Stimulated activated CD4-positive, alpha-beta T cell treated with anti-CD3 and anti-CD28 coated beads, Interleukin-4, amount 100 ng/mL, for 4 hours (primary cell): ENCODE measurements around the gene LRP8.
A peak's percentile ranks its signal among the peaks of the same experiment; 100 is the strongest.

ENCODE experiments used
- DNase-seq, 2 experiments: peaks; one replicate each; pipeline ENCODE4 v3.0.0-alpha.2; 2020

Gene LRP8

DNA sequence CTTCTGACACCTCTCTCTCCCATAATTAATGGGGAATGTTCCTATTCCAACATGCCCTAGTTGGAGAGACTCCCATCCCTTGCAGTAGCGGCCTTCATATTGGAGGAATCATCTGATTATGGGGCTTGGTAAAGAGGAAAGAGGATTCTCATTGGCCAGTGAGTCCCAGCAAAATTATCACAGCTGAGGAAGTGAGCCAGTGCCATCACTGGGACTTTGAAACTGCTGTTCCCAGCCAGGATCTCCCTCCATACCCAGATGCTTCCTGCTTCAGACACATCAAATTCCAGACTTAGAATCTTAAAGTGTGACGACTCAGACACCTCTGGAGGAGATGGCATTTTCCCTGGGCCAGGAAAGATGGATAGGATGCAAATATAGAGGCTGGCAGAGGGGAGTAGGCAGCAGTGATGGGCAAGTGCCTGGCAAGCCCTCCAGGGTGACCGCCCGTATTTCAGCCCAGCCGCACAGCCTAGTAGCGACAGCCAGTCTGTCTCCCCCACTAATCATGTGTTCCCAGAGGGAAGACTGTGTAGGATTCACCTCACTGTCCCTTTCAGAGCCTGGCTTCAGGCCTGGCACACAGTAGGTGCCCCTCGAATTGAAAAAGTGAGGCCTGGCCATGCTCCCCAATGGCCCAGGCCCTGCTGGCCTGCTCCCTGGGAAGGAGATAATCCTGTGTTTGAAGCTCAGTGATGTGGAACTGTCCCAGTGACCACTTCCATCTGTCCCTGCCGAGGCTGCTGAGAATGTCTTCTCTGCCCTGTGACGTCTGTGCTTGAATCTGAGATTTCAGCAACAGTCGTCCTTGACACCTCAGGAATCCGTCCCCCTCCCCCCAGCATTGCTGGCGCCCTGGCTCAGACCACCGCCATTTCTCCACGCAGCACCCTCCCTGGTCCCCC lies 48.3 kb downstream of the LRP8 start:
- DNase-seq: no peak

DNA sequence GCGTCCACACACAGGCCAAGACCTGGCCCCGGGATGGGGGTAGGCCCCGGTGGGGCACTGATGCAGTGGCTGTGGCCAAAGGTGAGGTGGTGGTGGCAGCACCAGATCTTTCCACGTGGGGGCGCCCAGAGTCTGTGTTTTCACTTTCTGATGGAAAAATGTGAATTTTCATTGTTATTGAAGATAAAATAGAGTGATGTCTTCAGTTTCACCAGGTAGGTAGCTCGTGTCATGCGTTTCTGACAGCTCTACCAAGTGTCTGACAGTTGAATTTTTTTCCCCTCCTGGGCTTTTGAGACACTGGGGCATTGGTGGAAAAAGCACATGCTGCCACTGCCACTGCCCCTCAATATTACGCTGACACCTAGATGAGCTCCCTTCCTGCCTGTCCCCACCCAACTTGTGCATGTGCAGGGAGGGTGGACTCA lies 49.6 kb downstream of the LRP8 start:
- DNase-seq: peak; percentile 54 to 73

DNA sequence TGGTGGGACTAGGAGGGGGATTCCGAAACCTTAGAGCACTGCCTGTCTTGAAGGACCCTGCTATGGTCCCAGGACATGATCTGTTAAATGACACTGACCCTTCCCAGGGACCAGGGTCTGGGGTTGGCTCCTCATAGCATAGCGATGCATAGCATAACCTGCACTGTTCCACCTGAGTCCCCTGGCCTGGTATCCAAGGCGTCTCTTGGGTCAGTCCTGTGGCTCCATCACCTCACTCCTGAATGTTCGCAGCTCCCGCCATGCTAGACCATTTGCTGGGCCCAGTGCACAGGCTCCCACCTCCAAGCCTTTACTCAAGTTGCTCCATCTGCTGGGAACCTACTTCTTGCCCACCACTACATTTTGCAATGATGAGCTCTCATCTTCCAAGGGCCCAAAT lies 50.5 kb downstream of the LRP8 start:
- no peak for DNase-seq

DNA sequence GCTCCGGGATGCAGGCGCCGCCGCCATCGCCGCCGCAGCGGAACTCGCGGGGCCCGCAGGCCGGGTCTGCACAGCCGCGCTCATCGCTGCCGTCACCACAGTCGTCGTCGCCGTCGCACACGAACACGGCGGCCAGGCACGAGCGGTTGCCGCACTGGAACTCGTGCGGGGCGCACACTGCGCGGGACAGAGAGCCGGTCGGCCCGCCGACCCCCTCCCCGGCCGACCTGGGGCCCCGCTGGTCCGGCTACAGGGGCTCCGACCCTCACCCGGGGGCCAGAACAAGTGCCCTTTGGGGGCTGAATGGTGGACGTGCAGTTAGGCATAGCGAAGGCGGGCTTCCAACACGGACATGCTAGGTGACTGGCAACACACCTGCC lies 51.0 kb downstream of the LRP8 start:
- DNase-seq: no peak

DNA sequence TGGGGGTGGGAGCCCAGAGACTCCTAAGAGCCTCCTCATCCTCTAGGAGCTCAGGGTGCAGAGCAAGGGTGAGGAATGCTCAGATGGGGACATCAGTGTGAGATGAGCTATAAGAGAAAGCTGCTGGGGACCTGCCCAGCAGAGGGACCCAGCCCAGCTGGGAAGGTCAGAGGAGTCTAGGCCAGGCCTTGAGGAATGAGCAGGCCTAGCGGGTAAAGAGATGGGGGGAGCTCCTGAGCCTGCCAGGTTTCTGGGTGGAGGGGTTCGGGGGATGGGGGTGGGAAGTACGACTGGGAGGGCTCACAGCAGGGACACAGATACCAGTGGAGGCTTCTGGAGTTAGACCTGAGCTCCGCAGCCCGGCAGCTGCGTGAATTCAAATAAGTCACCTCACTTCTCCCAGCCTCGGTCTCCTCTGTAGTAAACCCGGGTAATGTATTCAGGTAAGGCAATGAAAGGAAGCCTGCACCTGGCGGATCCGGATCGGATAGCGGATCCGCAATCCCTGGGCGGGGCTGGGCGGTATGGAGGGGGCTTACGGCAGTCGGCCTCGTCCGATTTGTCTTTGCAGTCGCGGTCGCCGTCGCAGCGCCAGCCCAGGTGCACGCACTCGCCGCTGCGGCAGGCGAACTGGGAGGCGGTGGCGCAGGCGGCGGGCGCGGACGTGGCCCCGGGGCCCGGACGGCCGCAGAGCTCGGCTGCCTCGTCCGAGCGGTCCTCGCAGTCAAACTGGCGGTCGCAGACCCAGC lies 51.5 kb downstream of the LRP8 start:
- DNase-seq: no peak

DNA sequence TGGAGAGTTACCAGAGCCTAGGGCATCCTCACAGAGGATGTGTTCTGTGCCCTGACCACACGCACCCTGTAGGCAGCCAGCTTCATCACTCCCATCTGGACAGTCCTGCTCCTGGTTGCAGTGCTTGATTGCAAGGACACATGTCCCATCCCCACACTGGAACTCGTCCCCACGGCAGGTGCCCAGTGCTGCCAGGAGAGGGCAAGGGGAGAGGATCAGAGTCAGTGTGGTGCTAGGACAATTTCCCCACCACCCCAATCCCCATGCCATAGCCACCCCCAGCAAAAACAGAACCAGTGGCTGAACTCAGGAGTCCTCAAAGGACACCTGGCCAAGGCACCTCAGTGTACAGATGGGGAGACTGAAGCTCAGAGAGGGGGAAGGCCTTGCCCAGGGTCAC lies 52.3 kb downstream of the LRP8 start:
- no peak for DNase-seq

DNA sequence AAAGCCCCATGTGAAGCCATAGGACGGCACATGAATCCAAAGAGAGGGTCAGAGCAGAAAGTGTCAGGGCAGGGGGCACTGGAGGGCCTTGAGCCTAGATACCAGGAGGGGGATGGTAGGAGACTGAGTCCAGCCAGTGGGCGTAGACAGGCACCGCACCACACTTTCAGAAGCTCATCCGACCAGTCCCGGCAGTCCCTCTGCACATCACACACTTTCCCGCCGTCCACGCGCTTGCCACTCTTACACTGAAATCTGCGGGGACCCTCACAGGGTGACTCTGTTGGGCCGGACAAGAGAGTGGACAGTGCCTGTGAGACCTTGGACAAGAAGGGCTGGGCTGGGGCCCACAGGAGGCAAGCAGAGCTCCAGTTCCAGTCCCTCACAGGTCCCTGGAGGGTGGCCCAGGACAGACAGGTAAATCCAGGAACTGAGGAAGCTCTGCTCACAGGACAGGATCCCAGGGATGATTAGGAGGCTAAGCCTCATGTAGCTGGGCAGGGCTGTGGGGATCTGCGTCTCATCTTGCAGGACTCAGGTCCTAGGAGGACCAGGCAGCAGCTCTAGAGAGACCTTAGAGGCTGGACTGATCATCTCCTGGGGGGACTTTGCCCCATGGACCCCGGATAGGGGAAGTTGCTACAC lies 53.2 kb downstream of the LRP8 start:
- DNase-seq: no peak

DNA sequence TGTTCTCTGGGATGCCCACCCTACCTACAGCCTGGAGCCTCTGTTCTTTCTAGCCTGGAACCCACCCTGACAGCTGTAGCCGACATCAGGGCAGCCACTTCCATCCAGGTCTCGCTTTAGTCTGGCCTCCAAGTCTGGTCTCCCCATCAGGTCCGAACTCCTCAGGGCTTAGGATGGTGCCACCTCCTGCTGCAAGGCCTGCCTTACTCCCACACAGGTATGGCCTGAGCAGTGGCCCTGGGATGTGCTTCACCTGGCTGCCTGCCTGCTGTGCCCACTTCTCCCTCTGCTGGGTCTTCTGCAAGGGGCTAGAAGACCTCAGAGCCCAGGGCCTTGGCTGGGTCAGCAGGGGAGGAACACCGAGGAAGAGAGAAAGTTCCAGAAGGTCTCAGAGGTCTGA lies 53.8 kb downstream of the LRP8 start:
- DNase-seq: no peak

DNA sequence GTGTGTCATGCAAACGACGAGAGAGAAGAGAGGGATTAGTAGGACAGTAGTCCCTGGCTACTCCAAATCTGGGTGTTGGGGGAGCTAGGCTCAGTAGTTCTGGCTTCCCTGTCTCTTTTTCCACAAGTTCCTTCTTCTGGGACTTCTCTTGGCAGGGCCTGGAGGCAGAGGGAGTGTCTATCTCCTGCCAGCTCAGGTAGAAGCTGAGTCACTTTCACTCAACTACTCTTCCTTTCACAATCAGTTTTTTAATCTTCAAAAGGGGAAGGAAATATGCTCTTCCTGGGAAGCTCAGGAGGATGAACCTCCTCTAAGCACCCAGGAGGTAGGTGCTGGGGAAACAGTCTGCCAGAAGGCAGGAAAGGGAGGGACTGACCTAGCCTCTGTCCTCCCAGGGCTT lies 54.3 kb downstream of the LRP8 start:
- no peak for DNase-seq

DNA sequence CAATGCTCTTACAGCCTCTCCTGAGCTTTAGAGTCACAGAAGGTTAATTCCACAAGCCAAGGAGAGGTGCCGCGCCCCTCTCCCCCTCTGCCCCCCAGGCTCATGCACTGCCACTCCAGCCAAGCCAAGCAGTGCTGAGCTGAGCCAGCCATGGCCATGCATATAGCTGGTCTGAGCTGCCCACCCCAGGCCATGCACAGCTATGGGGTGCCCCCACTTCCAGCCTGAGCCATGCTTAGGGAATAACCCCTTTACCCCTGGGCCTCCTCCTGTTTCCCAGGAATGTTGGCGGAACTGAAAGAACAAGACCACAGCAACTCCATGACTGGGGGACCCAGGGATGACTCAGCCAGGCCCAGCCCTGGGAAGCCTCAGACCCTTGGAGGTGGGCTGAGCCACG lies 55.5 kb downstream of the LRP8 start:
- no peak for DNase-seq

DNA sequence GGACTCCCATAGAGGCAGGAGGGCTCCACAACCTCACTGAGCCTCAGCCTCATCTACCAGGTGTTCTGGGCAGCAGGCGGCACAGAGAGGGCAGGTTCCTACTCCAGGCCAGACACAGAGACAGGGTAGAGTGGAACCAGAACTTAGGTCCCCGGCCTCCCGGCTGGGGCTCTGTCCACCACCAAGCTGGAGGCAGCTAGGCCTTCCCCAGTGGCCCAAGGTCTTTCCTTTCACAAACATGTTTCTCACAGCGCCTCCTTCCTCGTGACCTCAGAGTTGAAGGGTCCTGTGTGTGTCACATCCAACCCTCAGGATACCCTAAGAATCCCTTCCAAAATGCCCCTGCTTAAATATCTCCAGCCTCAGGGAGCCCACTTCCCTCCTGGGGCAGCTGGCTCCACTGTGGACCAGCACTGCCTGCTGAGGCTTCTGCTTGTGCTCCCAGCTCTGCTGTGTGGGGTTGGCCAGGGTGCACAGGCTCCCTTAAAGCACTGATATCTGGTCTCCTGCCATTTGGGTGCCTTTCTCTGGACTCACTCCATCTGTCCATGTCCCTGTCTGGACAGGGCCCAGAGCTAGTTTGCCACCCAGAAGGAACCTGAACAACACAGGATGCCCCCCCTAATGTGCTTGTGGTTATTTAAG lies 56.3 kb downstream of the LRP8 start:
- no peak for DNase-seq

DNA sequence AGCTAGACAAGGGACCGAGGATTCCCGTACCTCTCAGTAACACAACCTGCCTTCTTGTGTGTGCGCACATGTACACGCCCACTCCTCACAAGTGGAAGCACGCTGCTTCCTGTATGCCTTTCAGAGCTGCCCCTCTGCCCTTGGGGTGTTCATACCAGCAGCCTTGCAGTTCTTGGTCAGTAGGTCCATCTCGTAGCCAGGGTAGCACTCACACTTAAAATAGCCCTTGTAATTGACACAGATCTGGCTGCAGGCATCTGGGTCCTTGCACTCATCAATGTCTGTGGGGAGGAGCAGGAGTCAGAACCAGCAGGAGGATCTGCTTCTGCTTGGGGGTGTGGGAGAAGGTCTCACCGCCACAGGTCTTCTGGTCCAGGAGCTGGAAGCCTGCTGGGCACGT lies 57.0 kb downstream of the LRP8 start:
- no peak for DNase-seq

DNA sequence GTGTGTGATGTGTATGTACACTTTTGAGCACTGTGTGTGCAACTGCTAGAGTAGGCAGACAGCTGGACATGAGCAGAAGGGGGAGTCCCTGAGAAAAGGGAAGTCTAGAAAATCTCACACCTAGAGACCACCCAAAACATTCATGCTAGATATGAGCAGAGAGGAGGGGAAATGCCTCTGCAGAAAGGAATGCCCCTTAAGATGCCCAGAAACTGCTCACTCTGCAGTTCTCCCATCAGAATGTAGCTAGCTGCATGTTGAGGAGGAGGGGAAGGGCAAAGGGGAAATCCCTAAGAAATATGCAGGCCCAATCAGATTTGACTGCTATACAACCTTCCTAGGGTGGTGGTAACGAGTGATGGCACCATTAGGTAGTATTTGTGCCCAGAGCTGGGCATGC lies 57.8 kb downstream of the LRP8 start:
- no peak for DNase-seq

DNA sequence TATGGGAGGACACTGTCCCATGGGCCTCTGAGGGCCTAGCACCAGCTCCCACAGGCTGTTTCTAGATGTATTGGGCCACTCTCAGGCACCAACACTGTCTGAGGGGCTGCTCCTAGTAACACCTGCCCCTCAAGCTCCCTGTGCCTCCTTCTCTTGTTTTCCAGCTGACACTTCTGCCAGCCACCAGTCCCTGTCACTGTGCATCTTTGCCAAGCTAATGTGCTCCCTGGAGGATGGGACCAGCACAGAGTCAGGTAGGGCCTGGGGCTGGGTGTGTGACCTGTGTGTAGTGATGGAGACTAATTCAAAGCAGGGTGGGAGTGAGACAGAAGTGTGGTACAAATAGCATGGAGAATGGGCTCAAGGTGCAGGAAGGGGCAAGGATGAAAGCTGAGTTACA lies 60.1 kb downstream of the LRP8 start:
- DNase-seq: no peak

DNA sequence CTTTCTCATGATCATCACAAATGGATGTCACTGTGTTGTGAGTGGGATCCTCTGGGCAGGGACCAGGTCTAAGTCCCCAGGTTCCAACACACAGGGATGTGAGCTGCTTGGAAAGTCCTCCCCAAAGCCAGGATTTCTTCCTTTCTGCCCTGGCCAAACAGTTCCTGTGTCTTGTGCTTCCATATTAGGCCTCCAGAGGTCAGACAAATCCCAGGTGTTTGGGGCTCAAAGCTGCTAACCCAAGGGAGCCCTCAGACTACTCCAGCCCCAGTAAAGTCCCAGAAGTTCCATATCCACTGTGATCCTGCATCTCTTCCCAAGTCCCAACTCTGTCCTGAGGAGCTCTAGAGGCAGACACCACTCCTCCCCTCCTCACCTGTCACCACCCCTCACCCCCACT lies 61.8 kb downstream of the LRP8 start:
- DNase-seq: no peak

DNA sequence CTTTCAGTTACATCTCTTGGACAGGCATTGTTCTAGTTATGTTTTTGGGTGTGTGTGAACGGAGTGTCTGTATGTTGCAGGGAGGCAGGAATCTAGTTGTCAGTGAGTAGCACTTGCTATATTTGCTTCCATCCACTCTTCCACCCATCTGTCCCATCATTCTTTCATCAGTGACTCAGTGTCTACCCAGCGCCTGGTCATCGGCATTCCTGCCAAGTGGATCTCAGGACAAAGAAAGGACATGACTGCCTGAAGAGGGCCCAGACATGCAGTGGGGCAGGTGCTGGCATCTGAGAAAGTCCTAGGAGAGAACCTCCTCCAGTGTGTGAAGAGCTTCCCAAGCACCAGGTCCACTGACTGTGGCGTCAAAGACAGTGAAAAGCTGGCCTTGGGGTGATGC lies 62.3 kb downstream of the LRP8 start:
- DNase-seq: no peak

DNA sequence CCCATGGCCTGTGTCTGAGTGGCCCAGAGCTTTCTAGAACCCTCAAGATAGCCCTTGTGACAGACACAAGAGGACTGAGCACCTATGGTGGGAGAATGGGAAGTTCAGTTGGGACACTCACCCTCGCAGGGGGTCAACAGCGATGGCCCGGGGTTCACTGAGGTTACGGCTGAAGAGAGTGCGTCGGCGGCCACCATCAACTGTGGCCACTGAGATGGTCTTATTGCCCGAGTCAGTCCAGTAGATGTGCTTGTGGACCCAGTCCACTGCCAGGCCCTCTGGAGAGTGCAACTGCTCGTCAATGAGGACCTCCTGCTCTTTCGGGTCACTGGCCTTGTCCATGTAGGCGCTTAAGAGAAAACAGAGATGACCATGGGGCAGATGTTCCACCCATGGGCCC lies 63.8 kb downstream of the LRP8 start:
- no peak for DNase-seq

DNA sequence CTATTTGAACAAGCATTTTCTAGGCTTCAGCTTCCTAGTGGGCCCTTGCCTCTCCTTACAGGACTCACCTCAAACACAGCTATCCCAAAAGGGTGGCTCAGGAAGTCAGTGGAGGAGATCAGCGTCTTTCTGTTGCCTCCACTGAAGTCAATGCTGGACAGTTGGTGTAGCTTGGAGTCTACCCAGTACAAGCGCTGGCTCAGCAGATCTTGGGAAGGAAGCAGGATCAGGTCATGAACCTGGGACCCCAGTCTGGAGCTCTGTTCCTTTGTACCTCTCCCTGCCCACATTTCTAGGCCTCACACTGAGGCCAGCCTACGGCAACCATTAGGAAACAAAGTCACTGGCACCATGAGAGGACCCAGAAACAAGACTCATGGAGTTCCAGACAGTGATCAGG lies 65.9 kb downstream of the LRP8 start:
- DNase-seq: no peak

DNA sequence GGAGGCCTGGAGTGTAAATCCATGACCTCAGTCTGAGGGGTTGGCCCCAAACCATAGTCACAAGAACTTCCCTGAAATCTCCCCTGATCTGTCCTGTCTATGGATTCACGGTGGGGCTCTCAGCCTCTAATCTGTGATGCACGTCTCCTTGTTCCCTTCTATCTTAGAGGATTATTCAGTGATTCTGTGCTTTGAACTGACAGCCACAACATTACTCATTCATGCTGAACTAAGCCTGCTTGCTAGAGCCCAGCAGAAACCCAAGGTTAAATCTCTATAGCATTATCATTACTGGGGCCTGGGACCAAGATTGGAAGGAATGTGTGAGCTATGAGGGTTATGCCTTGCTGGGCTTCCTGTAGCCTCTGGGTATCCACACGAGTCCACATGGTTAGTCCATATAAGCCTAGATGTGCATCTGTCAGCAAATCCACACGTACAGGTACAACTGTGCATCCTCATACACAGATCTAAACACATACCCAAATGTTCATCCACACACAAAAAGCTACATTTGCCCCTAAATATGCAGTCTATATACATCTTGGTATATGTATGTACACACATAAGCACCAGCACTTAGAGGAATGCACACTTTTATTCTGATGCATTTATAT lies 67.1 kb downstream of the LRP8 start:
- DNase-seq: no peak

DNA sequence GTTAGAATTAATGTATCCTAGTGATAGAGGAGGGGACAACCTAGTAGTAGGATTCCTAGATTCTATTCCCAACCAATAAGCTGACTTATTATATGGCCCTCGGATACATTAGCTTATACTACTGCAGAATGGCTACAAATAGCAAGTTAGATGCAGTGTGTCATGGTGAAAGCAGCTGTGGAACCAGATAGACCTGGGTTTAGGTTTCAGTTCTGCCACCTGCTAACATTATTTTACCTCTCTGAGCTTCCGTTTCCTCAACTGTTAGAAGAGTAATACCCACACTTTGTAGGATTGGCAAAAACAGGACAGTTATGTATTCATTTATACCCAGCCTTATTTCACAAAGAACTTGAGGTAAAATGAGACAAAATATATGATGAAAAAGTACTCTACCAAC lies 67.9 kb downstream of the LRP8 start:
- DNase-seq: no peak

DNA sequence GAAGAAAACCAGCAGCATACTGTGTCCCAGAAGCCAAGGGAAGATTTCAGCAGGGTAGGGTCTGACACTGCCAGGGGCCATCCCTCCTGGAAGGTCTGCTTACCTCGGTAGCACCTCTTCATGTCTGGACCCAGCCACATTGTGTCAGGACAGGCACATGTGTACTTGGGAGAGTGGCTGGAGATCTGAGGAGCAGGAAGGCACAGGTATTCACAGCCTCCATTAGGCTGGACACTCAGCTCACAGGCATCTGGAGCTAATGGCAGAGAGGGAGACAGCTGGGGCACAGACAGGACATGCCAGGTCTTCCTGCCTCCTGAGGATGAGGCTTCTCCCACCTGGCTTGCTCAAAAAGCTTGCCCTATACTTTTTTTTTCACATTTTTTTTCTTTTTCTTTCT lies 69.7 kb downstream of the LRP8 start:
- DNase-seq: no peak

DNA sequence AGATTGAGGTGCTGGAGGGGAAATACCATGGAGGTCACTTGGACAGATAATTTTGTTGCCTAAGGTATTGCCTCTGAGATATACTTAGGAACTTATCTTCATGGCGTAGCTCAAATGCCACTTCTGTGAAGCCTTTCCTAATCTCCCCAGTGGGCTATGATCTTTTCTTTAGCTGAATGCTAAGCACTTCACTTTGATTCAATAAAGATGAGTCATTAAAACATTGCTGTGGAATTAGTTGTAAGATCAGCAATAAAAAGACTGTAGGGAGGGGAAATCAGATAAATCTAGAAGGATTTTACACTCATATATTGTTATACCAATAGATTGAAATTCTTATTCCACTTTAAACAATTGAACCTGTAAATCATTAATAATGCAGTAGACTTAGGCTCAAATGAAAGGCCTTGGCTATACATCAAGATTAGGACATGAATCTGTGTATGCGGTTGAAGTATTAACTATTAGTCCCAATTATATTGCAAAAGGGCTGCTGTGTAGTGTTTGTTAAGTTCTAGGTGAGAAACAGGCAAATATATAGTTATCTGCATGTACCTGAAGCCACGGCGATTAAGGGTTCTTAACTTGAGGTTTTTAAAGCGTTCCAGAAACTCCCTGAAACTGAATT lies 70.3 kb downstream of the LRP8 start:
- DNase-seq: no peak
